ENCODE results near the gene CACNA1F. TPM values are rescaled to one million over a fixed set of nuclear protein-coding genes. Genes with fewer than 3 reads are reported as not detected.

The CACNA1F gene
- total RNA-seq, 1 donor, result 0.31 TPM

Other genes with a start within 250 kb of the CACNA1F start
- 24.9 TPM for gene GRIPAP1, start 231.1 kb downstream of the CACNA1F start, total RNA-seq
- gene TFE3, start 190.0 kb downstream of the CACNA1F start, total RNA-seq, result 29.3 TPM
- gene CCDC120, start 174.3 kb downstream of the CACNA1F start, total RNA-seq, result 2.9 TPM
- gene PRAF2, start 159.3 kb downstream of the CACNA1F start, total RNA-seq, result 5.5 TPM
- gene WDR45, start 153.5 kb downstream of the CACNA1F start, total RNA-seq, result 48.7 TPM
- 8.9 TPM for gene GPKOW, start 109.6 kb downstream of the CACNA1F start, total RNA-seq
- gene MAGIX, start 70.6 kb downstream of the CACNA1F start, total RNA-seq, result 0.42 TPM
- 53.9 TPM for gene PLP2, start 61.4 kb downstream of the CACNA1F start, total RNA-seq
- 3.3 TPM for gene PRICKLE3, start 47.0 kb downstream of the CACNA1F start, total RNA-seq
- 0.42 TPM for gene SYP, start 33.1 kb downstream of the CACNA1F start, total RNA-seq
- gene CCDC22, start 2.1 kb upstream of the CACNA1F start, total RNA-seq, result 10.1 TPM
- gene FOXP3, start 31.4 kb upstream of the CACNA1F start, total RNA-seq, result 0.94 TPM
- 3.6 TPM for gene PPP1R3F, start 36.5 kb upstream of the CACNA1F start, total RNA-seq
- gene GAGE10, start 70.3 kb upstream of the CACNA1F start, total RNA-seq, result not detected
- not detected for gene GAGE12J, start 88.7 kb upstream of the CACNA1F start, total RNA-seq
- not detected for gene GAGE13, start 98.2 kb upstream of the CACNA1F start, total RNA-seq

Measured in mononuclear cell (primary cell).